ENCODE measurements around the gene IRF2BPL.

The IRF2BPL gene

DNA sequence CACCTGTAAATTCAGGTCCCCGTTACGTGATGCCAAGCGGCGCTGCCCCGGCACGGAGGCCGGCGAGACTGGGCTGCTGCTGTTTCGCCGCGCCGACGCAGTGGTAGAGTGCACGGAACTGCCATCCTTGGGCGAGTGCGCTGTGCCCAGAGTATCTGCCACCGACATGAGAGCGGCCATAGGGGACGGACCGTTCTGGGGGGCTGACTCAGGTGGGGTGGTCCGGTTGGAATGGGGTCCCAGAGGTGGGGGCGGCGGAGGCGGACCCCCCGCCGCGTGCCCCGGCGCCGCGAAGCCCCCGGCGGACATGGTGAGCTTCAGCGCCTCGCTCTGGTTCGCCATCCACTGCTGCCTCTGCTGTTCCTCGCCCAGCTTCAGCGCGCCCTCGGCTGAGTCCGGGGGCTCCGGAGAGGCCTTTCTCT, 2.8 kb downstream of the IRF2BPL start:
- peaks cover 37% of the 10 kb centered on the region for H3K4me1 ChIP-seq (ENCODE audit: insufficient read depth, low read length, severe bottlenecking)
- H3K79me2 ChIP-seq (ENCODE audit: insufficient read depth, low read length): no peaks in the 10 kb centered on the region

GRCh38 chr14:77024171-77024691, 4.3 kb downstream of the IRF2BPL start:
- no peak overlapping the region for H3K4me2 ChIP-seq (ENCODE audit: low read length)
- H3K4me3 ChIP-seq (ENCODE audit: low read depth, low read length, poor library complexity, severe bottlenecking): no peak overlapping the region
- H3K9ac ChIP-seq (ENCODE audit: low read length): no peak overlapping the region
- H4K20me1 ChIP-seq (ENCODE audit: insufficient read depth, low read length): no peaks in the 10 kb centered on the region
- no peaks in the 10 kb centered on the region for H3K79me2 ChIP-seq (ENCODE audit: insufficient read depth, low read length)
- 0 out of 2 replicates have a peak, but pooled peaks cover 2% of the 10 kb centered on the region for H3F3A ChIP-seq (ENCODE audit: insufficient read depth, low read length)
- no peaks in the 10 kb centered on the region for H3K27me3 ChIP-seq (ENCODE audit: insufficient read depth, low read length)
- TF ChIP-seq CTCF (IDR thresholded peaks at IDR 0.05; ENCODE audit: low read length): no peak
- no peak for TF ChIP-seq EZH2 (IDR thresholded peaks at IDR 0.05; ENCODE audit: borderline replicate concordance, low read length)
- no peak overlapping the region for H2AFZ ChIP-seq (ENCODE audit: low read length)
- peaks cover 29% of the 10 kb centered on the region for H3K4me1 ChIP-seq (ENCODE audit: insufficient read depth, low read length, severe bottlenecking)
- H3K27ac ChIP-seq (ENCODE audit: low read depth, low read length, poor library complexity, severe bottlenecking): no peak overlapping the region
- H3K36me3 ChIP-seq (ENCODE audit: insufficient read depth, low read length): peaks cover 35% of the 10 kb centered on the region
- no peaks in the 10 kb centered on the region for H3K9me3 ChIP-seq (ENCODE audit: low read length)
- no peaks in the 10 kb centered on the region for H3K9me2 ChIP-seq (ENCODE audit: low read depth, low read length)

More for the DNA sequence above, 2.8 kb downstream of the IRF2BPL start:
- H3K36me3 ChIP-seq (ENCODE audit: insufficient read depth, low read length): peaks cover 35% of the 10 kb centered on the region
- H3K9me3 ChIP-seq (ENCODE audit: low read length): no peaks in the 10 kb centered on the region
- H3K4me3 ChIP-seq (ENCODE audit: low read depth, low read length, poor library complexity, severe bottlenecking): no peak overlapping the region
- no peak overlapping the region for H2AFZ ChIP-seq (ENCODE audit: low read length)
- no peak overlapping the region for H3K27ac ChIP-seq (ENCODE audit: low read depth, low read length, poor library complexity, severe bottlenecking)
- no peaks in the 10 kb centered on the region for H3K9me2 ChIP-seq (ENCODE audit: low read depth, low read length)
- no peaks in the 10 kb centered on the region for H4K20me1 ChIP-seq (ENCODE audit: insufficient read depth, low read length)
- H3F3A ChIP-seq (ENCODE audit: insufficient read depth, low read length): 0 out of 2 replicates have a peak, but pooled peaks cover 3% of the 10 kb centered on the region
- no peak overlapping the region for H3K4me2 ChIP-seq (ENCODE audit: low read length)
- no peak for TF ChIP-seq CTCF (IDR thresholded peaks at IDR 0.05; ENCODE audit: low read length)
- no peak for TF ChIP-seq EZH2 (IDR thresholded peaks at IDR 0.05; ENCODE audit: borderline replicate concordance, low read length)
- H3K27me3 ChIP-seq (ENCODE audit: insufficient read depth, low read length): no peaks in the 10 kb centered on the region
- no peak overlapping the region for H3K9ac ChIP-seq (ENCODE audit: low read length)

DNA sequence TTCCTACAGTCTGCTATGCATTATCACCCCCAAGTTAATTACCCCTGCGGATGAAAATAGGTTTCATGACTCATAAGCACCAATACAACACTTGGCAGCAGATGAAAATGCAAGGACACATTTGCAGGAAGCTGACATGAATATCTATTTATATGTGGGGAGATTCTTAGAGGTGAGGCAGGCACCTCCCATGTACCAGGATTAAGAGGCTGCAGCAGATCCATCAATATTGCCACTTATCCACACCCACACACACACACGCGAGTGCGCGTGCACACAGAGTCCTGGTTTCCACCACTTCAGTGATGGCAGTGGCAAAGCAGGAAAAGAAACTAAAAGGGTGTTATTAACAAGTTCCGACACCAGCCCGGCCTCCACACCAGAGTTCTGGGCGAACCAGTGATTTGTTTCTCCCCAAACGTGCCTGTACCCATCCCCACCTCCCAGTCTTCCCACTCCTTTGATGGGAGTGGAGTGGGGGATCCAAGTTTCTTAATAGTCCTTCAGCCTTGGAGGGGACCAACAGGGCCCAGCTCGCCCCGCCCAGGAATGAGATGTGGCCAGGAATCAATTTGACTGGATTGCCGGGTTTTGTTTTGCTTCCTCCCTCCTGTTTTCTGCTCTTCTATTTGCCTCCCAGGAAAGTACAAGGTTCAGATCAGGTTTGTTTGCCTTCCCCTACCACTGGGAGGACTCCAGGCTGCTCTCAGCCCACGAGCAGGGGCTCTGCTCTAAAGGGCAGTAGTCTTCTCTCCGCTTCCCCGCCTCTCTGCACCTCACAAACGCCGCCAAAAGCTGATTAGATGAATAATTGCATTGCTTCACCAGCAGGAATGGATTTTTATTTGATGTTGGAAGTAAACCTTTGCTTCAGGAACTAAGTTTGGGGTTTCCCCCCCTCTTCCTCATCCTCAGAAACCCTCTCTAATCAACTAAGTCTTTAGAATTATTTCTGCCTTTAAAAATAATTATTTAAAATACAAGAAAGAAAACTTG, 5.2 kb downstream of the IRF2BPL start:
- Histone ChIP-seq H4K20me1 (ENCODE audit: insufficient read depth, low read length) (no peaks in the 10 kb centered on the region), H3K4me3 (ENCODE audit: low read depth, low read length, poor library complexity, severe bottlenecking) (no peak overlapping the region), H3F3A (ENCODE audit: insufficient read depth, low read length) (no peaks in the 10 kb centered on the region), H3K4me1 (ENCODE audit: insufficient read depth, low read length, severe bottlenecking) (peaks cover 24% of the 10 kb centered on the region), H2AFZ (ENCODE audit: low read length) (no peak overlapping the region), H3K79me2 (ENCODE audit: insufficient read depth, low read length) (no peaks in the 10 kb centered on the region), H3K36me3 (ENCODE audit: insufficient read depth, low read length) (peaks cover 35% of the 10 kb centered on the region), H3K9ac (ENCODE audit: low read length) (no peak overlapping the region), H3K9me2 (ENCODE audit: low read depth, low read length) (no peaks in the 10 kb centered on the region), H3K27ac (ENCODE audit: low read depth, low read length, poor library complexity, severe bottlenecking) (no peak overlapping the region), H3K27me3 (ENCODE audit: insufficient read depth, low read length) (no peaks in the 10 kb centered on the region), H3K9me3 (ENCODE audit: low read length) (no peaks in the 10 kb centered on the region), H3K4me2 (ENCODE audit: low read length) (no peak overlapping the region)
- TF ChIP-seq CTCF (IDR thresholded peaks at IDR 0.05; ENCODE audit: low read length) (no peak), EZH2 (IDR thresholded peaks at IDR 0.05; ENCODE audit: borderline replicate concordance, low read length) (no peak)
